CD8-positive, alpha-beta memory T cell (primary cell): ENCODE results near the gene HOXC13. TPM values are rescaled to one million over a fixed set of nuclear protein-coding genes. Genes with fewer than 3 reads are reported as not detected.

Experiments used
- CTCF ChIA-PET: fragments of 350-600 bp; sonication (Branson Sonifier 250); formaldehyde crosslinking; loops from one replicate; lab custom pipeline; 2021; ENCODE audit warnings: antibody characterized with exemption; lab: Charles Lee
- POLR2A ChIA-PET: fragments of 350-600 bp; sonication (Branson Sonifier 250); formaldehyde crosslinking; loops from one replicate; lab custom pipeline; 2021; ENCODE audit warnings: antibody characterized with exemption; lab: Charles Lee
- DNase-seq, 5 donors: peaks; one replicate each; pipeline versions ENCODE4 v3.0.0 to v3.0.0-alpha.2; 2020 to 2022; ENCODE audit warnings: mixed read lengths in 1 of 5
- H3K27ac ChIP-seq: one replicate; pipeline ENCODE4 v1.7.0; 2013; ENCODE audit warnings: low read depth, mild to moderate bottlenecking, low read length, moderate library complexity
- H3K27me3 ChIP-seq: 2 replicates; pipeline ENCODE4 v1.7.0; 2013; ENCODE audit warnings: low read length, mild to moderate bottlenecking; ENCODE audit not compliant: insufficient read depth, poor library complexity, severe bottlenecking
- H3K36me3 ChIP-seq: 2 replicates; pipeline ENCODE4 v1.7.0; 2013; ENCODE audit warnings: mild to moderate bottlenecking, low read length, moderate library complexity; ENCODE audit not compliant: insufficient read depth
- H3K4me1 ChIP-seq: 2 replicates; pipeline ENCODE4 v1.7.0; 2013; ENCODE audit warnings: mild to moderate bottlenecking, low read length, moderate library complexity; ENCODE audit not compliant: insufficient read depth
- H3K4me3 ChIP-seq: 2 replicates; pipeline ENCODE4 v1.7.0; 2013; ENCODE audit warnings: mild to moderate bottlenecking, low read length
- H3K9me3 ChIP-seq: 2 replicates; pipeline ENCODE4 v1.7.0; 2013; ENCODE audit warnings: mild to moderate bottlenecking, low read length
- H3K27ac Mint-ChIP-seq, 8 donors: one replicate each; pipeline ENCODE4 v1.8.0; 2020 to 2021; ENCODE audit warnings: mixed read lengths in 8 of 8, mild to moderate bottlenecking in 6 of 8, inconsistent platforms in 3 of 8, moderate library complexity in 3 of 8
- H3K27me3 Mint-ChIP-seq, 2 donors: one replicate each; pipeline ENCODE4 v1.8.0; 2020 to 2021; ENCODE audit warnings: mixed read lengths in 2 of 2, mild to moderate bottlenecking in 1 of 2, moderate library complexity in 1 of 2
- H3K36me3 Mint-ChIP-seq, 3 donors: one replicate each; pipeline ENCODE4 v1.8.0; 2020 to 2021; ENCODE audit warnings: mixed read lengths in 3 of 3, inconsistent platforms in 1 of 3, mild to moderate bottlenecking in 1 of 3
- H3K4me1 Mint-ChIP-seq, 3 donors: one replicate each; pipeline ENCODE4 v1.8.0; 2020 to 2021; ENCODE audit warnings: mixed read lengths in 3 of 3, inconsistent platforms in 1 of 3, mild to moderate bottlenecking in 1 of 3
- H3K4me3 Mint-ChIP-seq, 7 donors: one replicate each; pipeline ENCODE4 v1.8.0; 2020 to 2021; ENCODE audit warnings: mixed read lengths in 7 of 7, mild to moderate bottlenecking in 6 of 7, moderate library complexity in 4 of 7, inconsistent platforms in 2 of 7
- H3K9me3 Mint-ChIP-seq, 5 donors: one replicate each; pipeline ENCODE4 v1.8.0; 2020 to 2022; ENCODE audit warnings: mixed read lengths in 5 of 5, mild to moderate bottlenecking in 3 of 5, moderate library complexity in 2 of 5, inconsistent platforms in 1 of 5
- polyA plus RNA-seq: library from polyadenylated mRNA; unstranded; fragments of 300-500 nt; fragmentation: Illumina TruSeq; gene quantifications from one replicate; pipeline ENCODE4 v1.2.3, GENCODE V29; 2021
- total RNA-seq, 2 experiments: library from RNA; stranded (reverse); gene quantifications; one replicate each; pipeline ENCODE4 v1.2.3, GENCODE V29; 2021

The HOXC13 gene
- total and polyA plus RNA-seq, 3 experiments from 2014 or later, result not detected

- Histone ChIP-seq H3K27me3 (peaks cover 98% of the 10 kb centered on the region), H3K27ac (peak overlapping the region; percentile 64)
- POLR2A ChIA-PET, result no interaction called here
Measured at GRCh38 chr12:53995378-53996239, 57.0 kb downstream of the HOXC13 start.

More at GRCh38 chr12:53995378-53996239, 57.0 kb downstream of the HOXC13 start:
- no peaks in the 10 kb centered on the region for H3K9me3 ChIP-seq
- no peaks in the 10 kb centered on the region for H3K36me3 Mint-ChIP-seq
- peaks cover 46% of the 10 kb centered on the region for H3K4me1 ChIP-seq
- peak overlapping the region; percentile 67 for H3K4me3 ChIP-seq
- peak overlapping the region in 2 of 8 donors; percentile 33 to 74 for H3K27ac Mint-ChIP-seq
- H3K4me3 Mint-ChIP-seq, result peak overlapping the region; percentile 74 to 89 (median 84)
- peak in 1 of 5 donors; percentile 14 for DNase-seq
- CTCF ChIA-PET, result interaction anchor here (1.0 to 1.4 kb wide), 4 partner anchors 10 to 206 kb away, joined by 3 to 8 read pairs (median 4); partner anchors contain the start of gene HOXC5
- no peaks in the 10 kb centered on the region for H3K36me3 ChIP-seq
- peaks cover 31 to 62% (median 40%) of the 10 kb centered on the region in 3 donors for H3K4me1 Mint-ChIP-seq
- peaks cover 90 to 94% of the 10 kb centered on the region in 2 donors for H3K27me3 Mint-ChIP-seq
- peaks cover 0 to 7% (median 2%) of the 10 kb centered on the region in 5 donors for H3K9me3 Mint-ChIP-seq

Other genes starting within 250 kb of the HOXC13 start
- 10 to 100 TPM; 29.5 to 31.4 TPM for gene CALCOCO1, start 211.4 kb upstream of the HOXC13 start, total RNA-seq
- 73.9 TPM for gene CALCOCO1, start 211.4 kb upstream of the HOXC13 start, polyA plus RNA-seq
- gene CISTR, start 186.9 kb upstream of the HOXC13 start, total RNA-seq, result not detected
- not detected for gene CISTR, start 186.9 kb upstream of the HOXC13 start, polyA plus RNA-seq
- gene HOXC12, start 16.1 kb downstream of the HOXC13 start, total RNA-seq, result not detected
- gene HOXC12, start 16.1 kb downstream of the HOXC13 start, polyA plus RNA-seq, result not detected
- not detected for gene HOXC11, start 34.3 kb downstream of the HOXC13 start, total RNA-seq
- gene HOXC11, start 34.3 kb downstream of the HOXC13 start, polyA plus RNA-seq, result not detected
- gene HOTAIR, start 36.1 kb downstream of the HOXC13 start, total RNA-seq, result not detected
- not detected for gene HOTAIR, start 36.1 kb downstream of the HOXC13 start, polyA plus RNA-seq
- not detected for gene HOXC10, start 46.3 kb downstream of the HOXC13 start, total RNA-seq
- gene HOXC10, start 46.3 kb downstream of the HOXC13 start, polyA plus RNA-seq, result not detected
- gene HOXC9, start 61.3 kb downstream of the HOXC13 start, total RNA-seq, result not detected
- gene HOXC9, start 61.3 kb downstream of the HOXC13 start, polyA plus RNA-seq, result not detected
- not detected for gene HOXC8, start 70.2 kb downstream of the HOXC13 start, total RNA-seq
- gene HOXC8, start 70.2 kb downstream of the HOXC13 start, polyA plus RNA-seq, result not detected
- not detected for gene HOXC6, start 89.6 kb downstream of the HOXC13 start, total RNA-seq
- not detected for gene HOXC6, start 89.6 kb downstream of the HOXC13 start, polyA plus RNA-seq
- not detected for gene HOXC5, start 94.2 kb downstream of the HOXC13 start, total RNA-seq
- gene HOXC5, start 94.2 kb downstream of the HOXC13 start, polyA plus RNA-seq, result not detected
- gene HOXC4, start 115.0 kb downstream of the HOXC13 start, total RNA-seq, result 1 to 10 TPM; 1.3 to 1.4 TPM
- gene HOXC4, start 115.0 kb downstream of the HOXC13 start, polyA plus RNA-seq, result 0.37 TPM